ENCODE results near the gene UGT8. TPM values are rescaled to one million over a fixed set of nuclear protein-coding genes. Genes with fewer than 3 reads are reported as not detected.
A peak's percentile ranks its signal among the peaks of the same experiment; 100 is the strongest.

Gene UGT8
- total RNA-seq, 1 donor from 2014 or later: not detected

- H3K9me3 Mint-ChIP-seq (ENCODE audit: low read depth): no peaks in the 10 kb centered on the region
- peaks cover 17% of the 10 kb centered on the region for H3K27me3 Mint-ChIP-seq (ENCODE audit: low read depth)
- H3K27ac Mint-ChIP-seq (ENCODE audit: unreplicated experiment): no peak overlapping the region
- TF ChIP-seq CTCF (IDR thresholded peaks at IDR 0.05): no peak
- no peaks in the 10 kb centered on the region for H3K36me3 Mint-ChIP-seq (ENCODE audit: low read depth)
- DNase-seq (ENCODE audit: low spot score): no peak
- peaks cover 6% of the 10 kb centered on the region for H3K4me1 Mint-ChIP-seq (ENCODE audit: low read depth)
- H3K4me3 Mint-ChIP-seq (ENCODE audit: unreplicated experiment): no peak overlapping the region
Measured at GRCh38 chr4:114692958-114693357, 94.4 kb downstream of the UGT8 start.

GRCh38 chr4:114694770-114695169 is 96.2 kb downstream of the UGT8 start:
- TF ChIP-seq CTCF (IDR thresholded peaks at IDR 0.05): peak; percentile 91
- H3K4me3 Mint-ChIP-seq (ENCODE audit: unreplicated experiment): no peak overlapping the region
- DNase-seq (ENCODE audit: low spot score): no peak
- no peak overlapping the region for H3K27ac Mint-ChIP-seq (ENCODE audit: unreplicated experiment)
- H3K9me3 Mint-ChIP-seq (ENCODE audit: low read depth): no peaks in the 10 kb centered on the region
- peaks cover 6% of the 10 kb centered on the region for H3K4me1 Mint-ChIP-seq (ENCODE audit: low read depth)
- no peaks in the 10 kb centered on the region for H3K36me3 Mint-ChIP-seq (ENCODE audit: low read depth)
- H3K27me3 Mint-ChIP-seq (ENCODE audit: low read depth): peaks cover 3% of the 10 kb centered on the region

- H3K27ac Mint-ChIP-seq (ENCODE audit: unreplicated experiment): no peak overlapping the region
- no peaks in the 10 kb centered on the region for H3K9me3 Mint-ChIP-seq (ENCODE audit: low read depth)
- no peak overlapping the region for H3K4me3 Mint-ChIP-seq (ENCODE audit: unreplicated experiment)
- no peak for TF ChIP-seq CTCF (IDR thresholded peaks at IDR 0.05)
- no peak for DNase-seq (ENCODE audit: low spot score)
- H3K36me3 Mint-ChIP-seq (ENCODE audit: low read depth): no peaks in the 10 kb centered on the region
- H3K27me3 Mint-ChIP-seq (ENCODE audit: low read depth): peaks cover 1% of the 10 kb centered on the region
- H3K4me1 Mint-ChIP-seq (ENCODE audit: low read depth): no peaks in the 10 kb centered on the region
Measured at GRCh38 chr4:114698231-114698630, 99.6 kb downstream of the UGT8 start.

GRCh38 chr4:114701491-114701890 is 102.9 kb downstream of the UGT8 start:
- Mint-ChIP-seq H3K4me1 (ENCODE audit: low read depth) (no peaks in the 10 kb centered on the region), H3K27me3 (ENCODE audit: low read depth) (no peaks in the 10 kb centered on the region), H3K9me3 (ENCODE audit: low read depth) (no peaks in the 10 kb centered on the region), H3K36me3 (ENCODE audit: low read depth) (no peaks in the 10 kb centered on the region), H3K27ac (ENCODE audit: unreplicated experiment) (no peak overlapping the region), H3K4me3 (ENCODE audit: unreplicated experiment) (no peak overlapping the region)
- DNase-seq (ENCODE audit: low spot score): no peak
- no peak for TF ChIP-seq CTCF (IDR thresholded peaks at IDR 0.05)

- no peak overlapping the region for H3K27ac Mint-ChIP-seq (ENCODE audit: unreplicated experiment)
- H3K4me1 Mint-ChIP-seq (ENCODE audit: low read depth): no peaks in the 10 kb centered on the region
- no peak for DNase-seq (ENCODE audit: low spot score)
- H3K27me3 Mint-ChIP-seq (ENCODE audit: low read depth): peaks cover 2% of the 10 kb centered on the region
- no peaks in the 10 kb centered on the region for H3K9me3 Mint-ChIP-seq (ENCODE audit: low read depth)
- H3K4me3 Mint-ChIP-seq (ENCODE audit: unreplicated experiment): no peak overlapping the region
- no peak for TF ChIP-seq CTCF (IDR thresholded peaks at IDR 0.05)
- no peaks in the 10 kb centered on the region for H3K36me3 Mint-ChIP-seq (ENCODE audit: low read depth)
Measured at GRCh38 chr4:114717432-114717831, 118.8 kb downstream of the UGT8 start.

Measured in chondrocyte (in vitro differentiated cells).